PC-3 (cell line): Measurements from ENCODE around the gene SYTL1. TPM values are rescaled to one million over a fixed set of nuclear protein-coding genes. Genes with fewer than 3 reads are reported as not detected.

ENCODE experiments used
- ATAC-seq: fragments of 200-7000 bp; cut with Tn5 transposase; 2 replicates; pipeline ENCODE4 v1.9.1; 2020; ENCODE audit warnings: mild to moderate bottlenecking, moderate library complexity
- BruUV-seq: library from RNA; stranded (reverse); fragments of 400-500 nt; replicated peaks from 2 replicates; lab custom pipeline; 2021; lab: Mats Ljungman, UMichigan
- CTCF ChIA-PET: fragments of 300-600 bp; sonication (Branson Sonifier 250); formaldehyde crosslinking; loops from one replicate; lab custom pipeline; 2022; ENCODE audit warnings: antibody characterized with exemption; lab: Charles Lee
- POLR2A ChIA-PET: fragments of 300-600 bp; sonication (Branson Sonifier 250); formaldehyde crosslinking; loops from one replicate; lab custom pipeline; 2022; ENCODE audit warnings: antibody characterized with exemption; ENCODE audit not compliant: unreplicated experiment; lab: Charles Lee
- DNase-seq: peaks from one replicate; pipeline ENCODE4 v3.0.0-alpha.2; 2015
- H2AFZ ChIP-seq: fragments of 300-600 bp; sonication (generic); 2 replicates; pipeline ENCODE4 v1.6.0; 2016; ENCODE audit warnings: antibody characterized with exemption, low read length
- H3F3A ChIP-seq: fragments of 300-600 bp; sonication (generic); one replicate; pipeline ENCODE4 v1.6.0; 2017; ENCODE audit warnings: antibody characterized with exemption, low read length, control low read depth, mild to moderate bottlenecking; ENCODE audit not compliant: unreplicated experiment
- H3K27ac ChIP-seq: fragments of 300-600 bp; sonication (generic); 2 replicates; pipeline ENCODE4 v1.5.1; 2016; ENCODE audit warnings: mild to moderate bottlenecking, low read length
- H3K27me3 ChIP-seq: fragments of 300-600 bp; sonication (generic); 2 replicates; pipeline ENCODE4 v1.6.1; 2016; ENCODE audit warnings: low read length, mixed read lengths
- H3K36me3 ChIP-seq: fragments of 300-600 bp; sonication (generic); 2 replicates; pipeline ENCODE4 v1.6.1; 2016; ENCODE audit warnings: low read depth, mixed run types, low read length, mixed read lengths
- H3K4me1 ChIP-seq: fragments of 300-600 bp; sonication (generic); 2 replicates; pipeline ENCODE4 v1.5.1; 2016; ENCODE audit warnings: low read length; ENCODE audit not compliant: insufficient read depth
- H3K4me2 ChIP-seq: fragments of 300-600 bp; sonication (generic); 2 replicates; pipeline ENCODE4 v1.6.0; 2016; ENCODE audit warnings: low read length
- H3K4me3 ChIP-seq: fragments of 300-600 bp; sonication (generic); 2 replicates; pipeline ENCODE4 v1.5.1; 2016; ENCODE audit warnings: mild to moderate bottlenecking, low read length, mixed read lengths
- H3K79me2 ChIP-seq: fragments of 300-600 bp; sonication (generic); 2 replicates; pipeline ENCODE4 v1.6.1; 2017; ENCODE audit warnings: low read length, mixed read lengths
- H3K9ac ChIP-seq: fragments of 300-600 bp; sonication (generic); 2 replicates; pipeline ENCODE4 v1.6.0; 2016; ENCODE audit warnings: mild to moderate bottlenecking, low read length
- H3K9me2 ChIP-seq: fragments of 300-600 bp; sonication (generic); replicated peaks from 2 replicates; pipeline ENCODE4 v1.6.1; 2016; ENCODE audit warnings: mixed run types, low read length, mixed read lengths
- H3K9me3 ChIP-seq: fragments of 300-600 bp; sonication (generic); 2 replicates; pipeline ENCODE4 v1.6.1; 2016; ENCODE audit warnings: low read length, mixed read lengths
- H4K20me1 ChIP-seq: fragments of 300-600 bp; sonication (generic); 2 replicates; pipeline ENCODE4 v1.6.1; 2016; ENCODE audit warnings: low read length, mixed read lengths
- CTCF ChIP-seq: fragments of 300-600 bp; sonication (generic); conservative IDR thresholded peaks from 2 replicates; pipeline ENCODE4 v1.5.1; 2017; ENCODE audit warnings: antibody characterized with exemption, low read depth, mild to moderate bottlenecking, low read length
- EZH2 ChIP-seq: fragments of 300-600 bp; sonication (generic); IDR thresholded peaks from one replicate; pipeline ENCODE4 v1.6.1; 2017; ENCODE audit warnings: antibody characterized with exemption, mild to moderate bottlenecking, low read length; ENCODE audit not compliant: unreplicated experiment
- EZH2phosphoT487 ChIP-seq: fragments of 300-600 bp; sonication (generic); IDR thresholded peaks from 2 replicates; pipeline ENCODE4 v1.6.1; 2018; ENCODE audit warnings: mild to moderate bottlenecking, antibody characterized with exemption, low read length, borderline replicate concordance
- intact Hi-C: fragments of 100-400 bp; cut with micrococcal nuclease; formaldehyde crosslinking; loops from 2 replicates; pipeline ENCODE4 v1.9.0; 2023
- total RNA-seq: library from RNA; depleted of rRNA; stranded (reverse); fragments of >200 nt; gene quantifications from 2 replicates; pipeline ENCODE4 v1.2.3, GENCODE V29; 2014

Gene SYTL1
- total RNA-seq, 1 experiment from 2014 or later = 26.8 TPM

- intact Hi-C loops = loop anchor here (2.0 kb wide), 2 partner anchors 21 to 45 kb away; partner anchors contain the start of genes MAP3K6 and SYTL1
- H3F3A ChIP-seq = no peaks in the 10 kb centered on the region
- H3K9me2 ChIP-seq = no peaks in the 10 kb centered on the region
- peaks cover 14% of the 10 kb centered on the region for H3K36me3 ChIP-seq
- peaks cover 12% of the 10 kb centered on the region; the same call in 1 of the 2 replicates for H3K4me1 ChIP-seq
- ChIA-PET POLR2A (no interaction called here), CTCF (no interaction called here)
- peaks cover 49% of the 10 kb centered on the region for H3K79me2 ChIP-seq
- DNase-seq (peak; percentile 96), ATAC-seq (peak; percentile 95)
- H3K4me3 ChIP-seq = peak within 1 kb of the TSS; percentile 99
- H3K27me3 ChIP-seq = no peaks in the 10 kb centered on the region
- peak within 1 kb of the TSS; percentile 92 for H2AFZ ChIP-seq
- H3K9me3 ChIP-seq = no peaks in the 10 kb centered on the region
- H3K4me2 ChIP-seq = peak within 1 kb of the TSS; percentile 95
- no peaks in the 10 kb centered on the region for H4K20me1 ChIP-seq
- H3K9ac ChIP-seq = peak within 1 kb of the TSS; percentile 99
- no peak for TF ChIP-seq CTCF
- no peak for TF ChIP-seq EZH2phosphoT487
- H3K27ac ChIP-seq = peak within 1 kb of the TSS; percentile 71
- no TSS peak for BruUV-seq
Measured at GRCh38 chr1:27321813-27322568, 19.8 kb upstream of the SYTL1 start, which contains the start of gene TMEM222. Gene TMEM222 (plus strand): TSS chr1:27322163. CDS start chr1:27322198, 35 bp downstream.

GRCh38 chr1:27322569-27323240 lies 19.1 kb upstream of the SYTL1 start:
- POLR2A ChIA-PET = interaction anchor here (0.5 to 0.6 kb wide), 2 partner anchors 14 to 86 kb away, joined by 3 to 5 read pairs; no protein-coding TSS in a partner anchor
- Histone ChIP-seq H3F3A (no peaks in the 10 kb centered on the region), H3K79me2 (peaks cover 56% of the 10 kb centered on the region), H3K36me3 (peaks cover 15% of the 10 kb centered on the region), H3K9ac (peak overlapping the region; percentile 99), H4K20me1 (no peaks in the 10 kb centered on the region), H3K27me3 (no peaks in the 10 kb centered on the region), H3K27ac (peak overlapping the region; percentile 71), H2AFZ (peak overlapping the region; percentile 85), H3K9me3 (no peaks in the 10 kb centered on the region), H3K4me3 (peak overlapping the region; percentile 99), H3K4me1 (peaks cover 12% of the 10 kb centered on the region; the same call in 1 of the 2 replicates), H3K4me2 (peak overlapping the region; percentile 95), H3K9me2 (no peaks in the 10 kb centered on the region)
- TSS peak; percentile 66 for BruUV-seq
- intact Hi-C loops = loop anchor here (2.0 kb wide), 2 partner anchors 20 to 44 kb away; partner anchors contain the start of genes MAP3K6 and SYTL1
- TF ChIP-seq EZH2phosphoT487 = no peak
- TF ChIP-seq CTCF = no peak
- TF ChIP-seq EZH2 = no peak
- ATAC-seq = no peak
- no peak for DNase-seq
- CTCF ChIA-PET = no interaction called here
